HepG2 (cell line): ENCODE data around the gene IGF1. TPM values are rescaled to one million over a fixed set of nuclear protein-coding genes. Genes with fewer than 3 reads are reported as not detected.

Source experiments
- AHDC1 ChIP-seq: sonication (generic); formaldehyde crosslinking; IDR thresholded peaks from 2 replicates; pipeline ENCODE4 v1.5.1; 2020; ENCODE audit warnings: mild to moderate bottlenecking, missing genetic modification reagents, borderline replicate concordance
- ATF5 ChIP-seq: sonication (generic); formaldehyde crosslinking; IDR thresholded peaks from 2 replicates; pipeline ENCODE4 v1.4.0; 2020; ENCODE audit warnings: mild to moderate bottlenecking, low read depth, missing genetic modification reagents
- CEBPG ChIP-seq: IDR thresholded peaks from 2 replicates; pipeline ENCODE4 v1.6.1; 2016
- FOXA3 ChIP-seq: IDR thresholded peaks from 2 replicates; pipeline ENCODE4 v1.6.1; 2016; ENCODE audit warnings: missing genetic modification reagents, missing compliant biosample characterization
- FOXJ3 ChIP-seq: sonication (generic); formaldehyde crosslinking; IDR thresholded peaks from 2 replicates; pipeline ENCODE4 v1.4.0; 2020; ENCODE audit warnings: missing genetic modification reagents, mild to moderate bottlenecking, borderline replicate concordance
- HNF4G ChIP-seq, 2 experiments: sonication (generic) in 1 of 2; formaldehyde crosslinking in 1 of 2; IDR thresholded peaks; 2 replicates each; pipeline versions ENCODE4 v1.4.0 to v1.6.1; 2011 to 2020; ENCODE audit warnings: borderline replicate concordance in 2 of 2, low read depth in 2 of 2, mild to moderate bottlenecking in 2 of 2, low read length in 1 of 2, missing genetic modification reagents in 1 of 2, moderate library complexity in 1 of 2
- MTA3 ChIP-seq: sonication (generic); formaldehyde crosslinking; IDR thresholded peaks from 2 replicates; pipeline ENCODE4 v1.4.0; 2020; ENCODE audit warnings: missing genetic modification reagents
- NCOR1 ChIP-seq: fragments of 200-600 bp; sonication (generic); IDR thresholded peaks from 2 replicates; pipeline ENCODE4 v1.7.0; 2017; ENCODE audit warnings: antibody characterized with exemption, low read length, borderline replicate concordance
- ZBTB14 ChIP-seq: sonication (generic); formaldehyde crosslinking; IDR thresholded peaks from 2 replicates; pipeline ENCODE4 v1.4.0; 2020; ENCODE audit warnings: missing genetic modification reagents
- ZBTB37 ChIP-seq: sonication (generic); formaldehyde crosslinking; IDR thresholded peaks from 2 replicates; pipeline ENCODE4 v1.4.0; 2020; ENCODE audit warnings: mild to moderate bottlenecking, missing genetic modification reagents
- ZNF12 ChIP-seq: sonication (generic); formaldehyde crosslinking; IDR thresholded peaks from 2 replicates; pipeline ENCODE4 v1.5.0; 2020; ENCODE audit warnings: missing genetic modification reagents
- ZNF142 ChIP-seq: sonication (generic); formaldehyde crosslinking; IDR thresholded peaks from 2 replicates; pipeline ENCODE4 v1.4.0; 2020; ENCODE audit warnings: missing genetic modification reagents
- ZNF382 ChIP-seq: sonication (generic); formaldehyde crosslinking; IDR thresholded peaks from 2 replicates; pipeline ENCODE4 v1.5.0; 2020; ENCODE audit warnings: missing genetic modification reagents, mild to moderate bottlenecking, borderline replicate concordance
- ZNF543 ChIP-seq: sonication (generic); formaldehyde crosslinking; IDR thresholded peaks from 2 replicates; pipeline ENCODE4 v1.4.0; 2020; ENCODE audit warnings: mild to moderate bottlenecking, missing genetic modification reagents
- ZNF557 ChIP-seq: sonication (generic); formaldehyde crosslinking; IDR thresholded peaks from 2 replicates; pipeline ENCODE4 v1.4.0; 2020; ENCODE audit warnings: missing genetic modification reagents
- polyA plus RNA-seq, 8 experiments: library from polyadenylated mRNA; depleted of rRNA in 3 of 8; stranded (reverse) in 7 of 8; unstranded in 1 of 8; fragments of >200 nt; fragmentation: Illumina TruSeq in 4 of 8; extraction: Trizol in 4 of 8; gene quantifications; 2 replicates each; pipeline versions ENCODE4 v1.2.1 to v1.2.3, GENCODE V29; 2011 to 2016; ENCODE audit warnings: low read depth in 4 of 8, missing spikeins in 1 of 8, mixed read lengths in 1 of 8; ENCODE audit not compliant: insufficient read depth in 1 of 8
- total RNA-seq, 5 experiments: library from RNA; depleted of rRNA; stranded (reverse); fragments of >200 nt; fragmentation: Illumina TruSeq; extraction: Trizol; gene quantifications; 2 replicates each; pipeline ENCODE4 v1.2.3, GENCODE V29; 2016; ENCODE audit warnings: low read depth in 1 of 5

Gene IGF1
- total and polyA plus RNA-seq, 2 of the 13 experiments (the other 11 are each of a cell fraction or from before 2014, with no cell fraction given), result not detected

GRCh38 chr12:102417055-102417454 lies 63.3 kb downstream of the IGF1 start (continued):
- TF ChIP-seq ZNF557 (CRISPR knock-in tag) (no peak), ZNF12 (peak; percentile 92), ZNF543 (no peak), ZBTB37 (CRISPR knock-in tag) (no peak), ATF5 (no peak), CEBPG (CRISPR knock-in tag) (peak; percentile 77), AHDC1 (CRISPR knock-in tag) (peak; percentile 72; the same call in 1 of the 2 replicates), ZNF142 (no peak), NCOR1 (peak; percentile 88; the same call in 1 of the 2 replicates), ZNF382 (CRISPR knock-in tag) (no peak), FOXA3 (peak; percentile 30; the same call in 1 of the 2 replicates), HNF4G (IDR thresholded peaks at IDR 0.05; ENCODE audit: borderline replicate concordance, low read depth, low read length) (peak; percentile 87), HNF4G (CRISPR knock-in tag; IDR thresholded peaks at IDR 0.05; ENCODE audit: borderline replicate concordance, low read depth) (0 out of 2 replicates have a peak, but pooled peaks have one; percentile 23), MTA3 (no peak), FOXJ3 (CRISPR knock-in tag) (no peak), ZBTB14 (CRISPR knock-in tag) (no peak)
